ENCODE data around the gene ZFP62. TPM values are rescaled to one million over a fixed set of nuclear protein-coding genes. Genes with fewer than 3 reads are reported as not detected.

Gene ZFP62
- total and polyA plus RNA-seq, 2 of the 4 experiments (the other 2 are of a cell fraction): 8.2 to 20.3 TPM

DNA sequence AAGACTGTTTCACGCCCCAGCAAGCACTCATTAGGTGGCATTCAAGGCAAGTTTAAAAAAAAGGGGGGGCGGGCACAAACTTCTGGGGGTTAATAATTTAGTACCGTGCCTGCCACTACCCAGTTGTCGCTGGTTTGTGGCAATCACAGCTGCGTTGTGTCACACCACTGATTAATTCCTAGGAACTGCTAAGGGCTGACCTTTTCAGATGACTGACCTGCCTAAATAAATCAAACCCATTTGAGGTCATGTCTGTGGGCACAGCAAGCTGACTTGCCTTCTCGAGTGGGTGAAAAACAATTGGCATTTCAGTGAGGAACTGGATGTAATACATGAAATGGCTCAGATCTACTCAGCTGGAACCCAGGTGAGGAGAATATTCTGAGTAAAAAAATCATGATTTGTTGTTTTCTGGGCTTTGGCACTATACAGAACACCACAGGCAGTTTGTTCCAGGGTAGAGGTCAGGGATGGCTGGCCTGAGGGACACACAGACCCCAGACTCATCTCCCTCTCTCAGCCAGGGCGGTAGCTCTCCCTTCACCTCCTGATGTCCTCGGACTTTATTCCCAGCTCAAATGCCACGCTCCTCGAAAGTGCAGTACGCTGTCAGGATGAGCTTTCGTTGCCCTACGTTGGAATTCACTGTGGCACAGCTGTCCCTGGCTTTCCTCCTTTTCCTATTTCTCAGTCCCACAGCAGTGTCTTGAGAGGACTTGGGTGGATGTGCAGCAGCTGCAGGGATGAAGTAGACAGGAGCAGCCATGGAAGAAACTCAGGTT, 43.0 kb downstream of the ZFP62 start:
- Histone ChIP-seq H3K23ac (ENCODE audit: low read depth, low read length) (0 out of 2 replicates have a peak overlapping the region, but pooled peaks have one; percentile 19), H3K9ac (ENCODE audit: low read depth, low read length) (no peak overlapping the region), H4K20me1 (ENCODE audit: insufficient read depth, low read length) (no peaks in the 10 kb centered on the region), H3K4me1 (ENCODE audit: control insufficient read depth, insufficient read depth, low read length) (peaks cover 11% of the 10 kb centered on the region), H3K56ac (ENCODE audit: extremely low read depth, insufficient read depth, low read length) (no peak overlapping the region), H3K9me3 (ENCODE audit: control insufficient read depth, insufficient read depth, low read length) (no peaks in the 10 kb centered on the region), H2BK20ac (ENCODE audit: low read depth, low read length) (no peak overlapping the region), H3K79me1 (ENCODE audit: low read depth in 1 of 2, low read length in 2 of 2) (no peaks in the 10 kb centered on the region; a peak in 1 of 4 replicates), H4K91ac (ENCODE audit: insufficient read depth, low read depth, low read length) (no peak overlapping the region), H3K27me3 (ENCODE audit: control insufficient read depth, insufficient read depth, low read length) (no peaks in the 10 kb centered on the region), H3K14ac (replicated peaks; ENCODE audit: low read depth, low read length) (0 out of 2 replicates have a peak overlapping the region, but pooled peaks have one; percentile 63), H3K4me2 (ENCODE audit: low read depth, low read length) (no peak overlapping the region), H2AK5ac (ENCODE audit: low read depth, low read length) (no peak overlapping the region; the same call in 1 of the 2 replicates), H4K5ac (ENCODE audit: low read depth, low read length) (0 out of 2 replicates have a peak overlapping the region, but pooled peaks have one; percentile 42), H2BK5ac (ENCODE audit: low read depth, low read length, poor library complexity, severe bottlenecking) (no peak overlapping the region), H2AK9ac (replicated peaks; ENCODE audit: low read depth, low read length, poor library complexity) (peak overlapping the region; percentile 70), H2BK15ac (ENCODE audit: low read depth, low read length) (no peak overlapping the region), H2AFZ (replicated peaks; ENCODE audit: low read length, poor library complexity) (peak overlapping the region; percentile 59), H3K9me1 (ENCODE audit: insufficient read depth, low read length) (no peaks in the 10 kb centered on the region; the same call in 1 of the 2 replicates), H3K27ac (ENCODE audit: insufficient read depth, low read length) (no peak overlapping the region), H4K8ac (ENCODE audit: low read depth in 2 of 2, low read length in 2 of 2) (no peak overlapping the region), H3K4ac (ENCODE audit: low read depth, low read length) (peak overlapping the region; percentile 65; the same call in 1 of the 2 replicates), H3K18ac (ENCODE audit: low read depth, low read length) (no peak overlapping the region), H2BK120ac (ENCODE audit: low read depth, low read length) (no peak overlapping the region), H3K4me3 (ENCODE audit: insufficient read depth, low read depth, low read length) (no peak overlapping the region), H3K36me3 (ENCODE audit: control insufficient read depth, insufficient read depth, low read length) (no peaks in the 10 kb centered on the region)
- dilution Hi-C loops (cut with HindIII; ENCODE audit: low sequenced_read_pairs, unreplicated experiment) (no loop called here), intact Hi-C loops (cut with micrococcal nuclease) (no loop called here), in situ Hi-C loops (cut with MboI; ENCODE audit: low sequenced_read_pairs) (no loop called here)
- DNase-seq (no peak), ATAC-seq (ENCODE audit: low read depth) (no peak)
- CTCF ChIA-PET: no interaction called here
- BruUV-seq (replicated peaks): no TSS peak
- POLR2A ChIA-PET (ENCODE audit: unreplicated experiment): interaction anchor here (1.0 kb wide), 1 partner anchor 8 kb away, joined by 3 read pairs; no protein-coding TSS in a partner anchor
- WGBS, 2 experiments (ENCODE audit: extremely low coverage in 2 of 2, insufficient read length in 1 of 2): 100% methylated on average over 1 of the region's 13 CpGs; no CpG with 5 or more reads in 1 of the 2 experiments
- TF ChIP-seq NFE2L2 (IDR thresholded peaks at IDR 0.05; ENCODE audit: low read depth, low read length) (no peak), RFX5 (IDR thresholded peaks at IDR 0.05; ENCODE audit: low read depth, low read length) (no peak), CEBPB (IDR thresholded peaks at IDR 0.05; ENCODE audit: low read depth, low read length) (no peak), POLR2A (IDR thresholded peaks at IDR 0.05; ENCODE audit: low read depth, low read length) (no peak), MAFK (IDR thresholded peaks at IDR 0.05; ENCODE audit: low read depth, low read length) (no peak), RAD21 (IDR thresholded peaks at IDR 0.05; ENCODE audit: low read length) (no peak), SMC3 (IDR thresholded peaks at IDR 0.05; ENCODE audit: low read depth, low read length) (no peak), FOS (IDR thresholded peaks at IDR 0.05; ENCODE audit: low read depth, low read length) (no peak), MAZ (IDR thresholded peaks at IDR 0.05; ENCODE audit: borderline replicate concordance, low read depth, low read length) (no peak), CHD1 (IDR thresholded peaks at IDR 0.05; ENCODE audit: low read depth, low read length) (no peak), MXI1 (IDR thresholded peaks at IDR 0.05; ENCODE audit: borderline replicate concordance, low read depth, low read length) (no peak), BHLHE40 (IDR thresholded peaks at IDR 0.05; ENCODE audit: low read depth, low read length) (no peak), RCOR1 (IDR thresholded peaks at IDR 0.05; ENCODE audit: insufficient replicate concordance, low read length) (no peak)
- TF ChIP-seq, protein P1, sequence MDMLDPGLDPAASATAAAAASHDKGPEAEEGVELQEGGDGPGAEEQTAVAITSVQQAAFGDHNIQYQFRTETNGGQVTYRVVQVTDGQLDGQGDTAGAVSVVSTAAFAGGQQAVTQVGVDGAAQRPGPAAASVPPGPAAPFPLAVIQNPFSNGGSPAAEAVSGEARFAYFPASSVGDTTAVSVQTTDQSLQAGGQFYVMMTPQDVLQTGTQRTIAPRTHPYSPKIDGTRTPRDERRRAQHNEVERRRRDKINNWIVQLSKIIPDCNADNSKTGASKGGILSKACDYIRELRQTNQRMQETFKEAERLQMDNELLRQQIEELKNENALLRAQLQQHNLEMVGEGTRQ (IDR thresholded peaks at IDR 0.05; ENCODE audit: low read depth, low read length): no peak
- TF ChIP-seq, protein P2, sequence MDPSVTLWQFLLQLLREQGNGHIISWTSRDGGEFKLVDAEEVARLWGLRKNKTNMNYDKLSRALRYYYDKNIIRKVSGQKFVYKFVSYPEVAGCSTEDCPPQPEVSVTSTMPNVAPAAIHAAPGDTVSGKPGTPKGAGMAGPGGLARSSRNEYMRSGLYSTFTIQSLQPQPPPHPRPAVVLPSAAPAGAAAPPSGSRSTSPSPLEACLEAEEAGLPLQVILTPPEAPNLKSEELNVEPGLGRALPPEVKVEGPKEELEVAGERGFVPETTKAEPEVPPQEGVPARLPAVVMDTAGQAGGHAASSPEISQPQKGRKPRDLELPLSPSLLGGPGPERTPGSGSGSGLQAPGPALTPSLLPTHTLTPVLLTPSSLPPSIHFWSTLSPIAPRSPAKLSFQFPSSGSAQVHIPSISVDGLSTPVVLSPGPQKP (IDR thresholded peaks at IDR 0.05; ENCODE audit: borderline replicate concordance, low read depth, low read length): no peak

Data from IMR-90 (cell line).